8988T (cell line): ENCODE results near the gene PAEP.

Experiments used
- DNase-seq: peaks from one replicate; pipeline ENCODE4 v3.0.0; 2011

Gene PAEP

GRCh38 chr9:135604437-135605237 is 43.1 kb downstream of the PAEP start:
- DNase-seq: no peak

DNA sequence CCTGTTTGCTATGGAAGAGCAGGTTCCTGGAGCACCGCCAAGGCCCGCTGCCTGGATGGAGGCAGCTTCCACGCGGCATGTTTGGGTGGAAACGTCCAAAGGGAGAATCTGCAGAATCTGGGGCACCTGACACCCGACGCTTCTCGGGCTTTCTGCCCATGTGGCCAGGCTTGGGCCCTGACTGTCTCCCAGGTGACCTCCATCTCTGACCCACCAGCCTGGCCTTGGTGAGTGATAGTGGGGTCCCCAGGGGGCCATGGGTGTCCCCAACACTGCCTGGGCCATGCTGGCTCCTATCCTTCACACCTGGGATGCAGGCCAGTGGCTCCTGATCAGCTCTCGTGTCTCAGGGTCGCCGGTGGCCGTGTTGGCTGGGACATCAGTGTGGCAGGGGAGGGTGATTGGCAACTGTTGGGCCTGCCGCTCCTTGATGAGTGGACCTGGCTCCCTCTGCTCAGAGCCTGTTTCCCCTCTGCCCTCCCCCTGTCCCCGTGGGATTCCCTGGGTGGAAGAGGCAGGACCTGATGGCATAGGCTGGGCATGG is 43.8 kb downstream of the PAEP start:
- no peak for DNase-seq

GRCh38 chr9:135606885-135607259 is 45.3 kb downstream of the PAEP start:
- DNase-seq: no peak

GRCh38 chr9:135607401-135608293 is 46.1 kb downstream of the PAEP start:
- DNase-seq: no peak

GRCh38 chr9:135608294-135608998 is 46.9 kb downstream of the PAEP start:
- no peak for DNase-seq

GRCh38 chr9:135608999-135609317 is 47.4 kb downstream of the PAEP start:
- no peak for DNase-seq

GRCh38 chr9:135609366-135609955 is 47.9 kb downstream of the PAEP start:
- no peak for DNase-seq

GRCh38 chr9:135610290-135611141 is 49.0 kb downstream of the PAEP start:
- no peak for DNase-seq

DNA sequence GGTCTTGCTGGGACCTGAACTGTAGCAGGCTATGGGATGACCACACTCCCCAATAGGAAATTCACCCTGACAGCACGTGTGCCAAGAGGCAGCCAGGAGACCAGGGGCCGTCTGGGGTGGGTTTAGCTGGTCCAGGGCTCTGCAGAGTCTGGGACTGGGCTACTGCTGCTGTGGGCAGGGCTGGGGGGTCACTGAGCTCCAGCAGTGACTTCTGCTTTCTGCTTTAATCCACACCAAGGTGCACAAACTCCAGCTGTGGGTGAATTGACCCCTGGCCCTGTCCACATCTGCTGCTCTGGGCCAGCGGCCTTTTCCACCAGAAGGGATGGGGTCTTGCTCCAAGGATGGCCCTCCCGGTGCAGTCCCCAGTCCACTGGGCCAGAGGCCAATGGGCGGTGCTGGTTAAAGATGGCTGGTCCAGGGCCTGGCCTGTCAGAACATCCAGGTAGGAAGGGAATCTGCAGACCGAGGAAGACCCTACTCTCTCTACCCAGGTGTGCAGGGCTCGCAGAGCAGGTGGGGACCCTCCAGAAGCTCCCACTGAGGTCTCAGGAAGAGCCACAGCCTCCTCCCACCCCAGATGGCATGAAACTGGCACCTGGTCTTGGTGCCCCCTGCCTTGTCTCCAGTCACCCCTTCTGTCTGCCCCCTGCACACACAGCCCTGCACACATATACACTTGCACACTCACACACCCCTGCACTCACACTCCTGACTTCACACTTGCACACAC is 49.8 kb downstream of the PAEP start:
- no peak for DNase-seq

DNA sequence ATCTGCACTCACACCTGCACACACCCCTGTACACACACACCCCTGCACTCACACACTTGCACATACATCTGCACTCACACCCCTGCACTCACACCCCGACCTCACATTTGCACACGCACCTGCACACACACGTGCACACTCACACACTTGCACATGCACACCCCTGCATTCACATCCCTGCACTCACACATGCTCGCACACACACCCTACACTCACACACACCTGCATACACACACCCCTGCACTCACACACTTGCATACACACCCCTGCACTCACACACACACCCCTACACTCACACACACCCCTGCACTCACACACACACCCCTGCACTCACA is 50.3 kb downstream of the PAEP start:
- no peak for DNase-seq

GRCh38 chr9:135612437-135612836 is 50.9 kb downstream of the PAEP start:
- DNase-seq: no peak

DNA sequence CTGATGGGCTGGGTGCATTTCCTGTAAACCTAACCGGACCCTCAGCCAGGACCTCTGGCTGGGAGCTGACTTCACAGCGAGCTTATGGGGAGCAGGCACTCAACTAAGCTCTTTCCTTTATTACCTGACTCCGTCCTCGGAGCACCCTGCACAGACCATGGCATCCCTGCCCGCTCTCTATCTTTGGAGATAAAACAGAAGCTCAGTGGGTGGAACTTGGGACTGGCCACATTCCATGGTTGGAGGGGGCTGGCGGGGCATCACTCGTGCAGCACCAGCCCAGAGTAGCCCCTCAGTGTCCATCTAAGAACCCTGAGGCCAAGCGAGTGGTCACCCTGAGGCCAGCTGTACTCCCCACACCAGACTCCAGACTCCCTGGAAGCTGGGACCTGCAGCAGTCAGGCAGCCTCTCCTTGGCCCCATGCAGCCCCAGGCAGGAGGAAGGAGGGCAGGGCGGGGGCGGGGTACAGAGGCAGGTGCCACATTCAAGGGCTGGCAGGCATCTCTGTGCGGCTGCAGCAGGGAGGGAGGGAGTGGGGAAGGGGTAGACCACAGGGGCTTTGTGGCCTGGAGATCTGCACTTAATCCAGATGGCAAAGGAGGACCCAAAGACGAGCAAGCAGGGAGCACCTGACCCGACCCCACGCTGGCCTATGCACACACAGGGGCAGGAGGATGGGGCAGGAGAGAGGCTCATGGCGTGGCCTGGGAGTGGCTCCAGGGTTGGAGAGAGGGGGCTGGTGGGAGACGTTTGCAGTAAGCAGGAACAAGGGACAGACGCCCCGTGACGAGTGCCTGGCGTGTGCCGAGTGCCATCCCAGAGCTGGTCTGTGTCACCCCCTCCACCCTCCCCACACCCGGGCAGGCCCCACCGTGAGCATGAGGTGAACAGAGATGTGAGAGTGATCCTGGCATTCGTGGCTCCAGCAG is 51.7 kb downstream of the PAEP start:
- DNase-seq: no peak

DNA sequence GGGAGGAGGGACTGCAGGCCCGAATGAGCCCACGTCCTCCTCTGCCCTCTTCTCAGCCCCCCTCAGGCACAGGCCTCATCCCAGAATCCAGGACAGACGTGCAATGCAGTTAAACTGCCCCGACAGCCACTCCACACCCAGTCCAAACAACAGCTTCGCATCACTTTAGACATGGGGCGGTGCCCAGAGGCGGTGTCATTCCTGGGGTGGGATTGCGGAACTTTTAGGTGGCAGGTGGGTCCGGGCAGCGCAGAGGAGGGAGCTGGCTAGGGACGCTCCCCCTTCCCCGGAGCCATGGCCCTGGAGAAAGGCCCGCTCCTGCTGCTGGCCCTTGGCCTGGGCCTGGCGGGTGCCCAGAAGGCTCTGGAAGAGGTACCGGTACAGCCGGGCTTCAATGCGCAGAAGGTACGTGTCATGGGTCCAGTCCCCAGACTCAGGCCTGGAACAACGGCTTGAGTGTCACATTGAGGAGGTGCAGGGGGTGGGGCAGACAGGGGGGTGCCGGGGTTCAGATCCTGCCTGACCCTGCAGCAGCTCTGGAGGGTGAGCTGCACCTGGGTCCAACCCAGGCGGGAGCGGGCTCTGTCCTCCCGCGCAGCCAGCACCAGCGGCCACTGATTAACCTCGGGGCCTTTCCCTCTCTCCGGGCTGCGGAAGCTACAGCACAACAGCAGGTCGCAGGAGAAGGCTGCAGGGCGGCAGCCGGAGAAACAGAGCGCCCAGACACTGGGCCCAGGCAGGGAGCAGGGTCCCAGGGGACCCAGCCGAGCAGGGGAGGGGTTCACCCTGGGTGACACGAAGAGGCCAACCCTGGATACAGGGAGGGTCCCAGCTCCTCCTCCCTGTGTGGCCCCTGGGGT is 52.6 kb downstream of the PAEP start:
- no peak for DNase-seq

DNA sequence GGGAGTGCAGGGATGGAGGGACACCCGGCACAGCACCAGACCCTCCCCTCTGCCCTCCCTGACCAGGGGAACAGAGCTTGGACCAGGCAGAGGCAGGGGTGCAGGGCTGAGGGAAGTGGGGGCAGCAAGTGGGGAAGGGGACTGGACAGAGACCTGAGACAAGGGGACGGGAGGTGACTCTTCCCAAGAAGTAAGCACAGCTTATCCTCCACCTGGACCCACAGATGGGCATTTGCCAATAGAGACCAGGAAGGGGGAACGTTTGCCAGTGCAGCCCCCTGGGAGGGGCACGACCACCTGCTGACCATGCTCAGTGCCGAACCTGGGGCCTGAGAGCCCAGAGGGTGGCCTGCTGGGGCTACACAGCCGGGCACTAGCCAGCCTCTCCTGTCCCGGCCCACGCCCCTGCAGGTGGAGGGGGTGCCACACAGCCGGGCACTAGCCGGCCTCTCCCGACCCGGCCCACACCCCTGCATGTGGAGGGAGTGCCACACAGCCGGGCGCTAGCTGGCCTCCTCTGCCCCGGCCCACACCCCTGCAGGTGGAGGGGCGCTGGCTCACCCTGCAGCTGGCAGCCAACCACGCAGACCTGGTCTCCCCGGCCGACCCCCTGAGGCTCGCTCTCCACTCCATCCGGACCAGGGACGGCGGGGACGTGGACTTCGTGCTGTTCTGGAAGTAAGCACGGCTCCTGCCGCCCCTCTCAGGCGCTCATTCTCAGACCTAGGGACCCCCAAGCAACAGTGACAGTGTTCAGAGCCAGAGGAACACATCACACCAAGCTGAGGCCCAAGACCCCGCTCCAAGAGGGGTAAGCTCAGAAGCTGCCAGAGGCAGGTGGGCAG is 53.5 kb downstream of the PAEP start:
- DNase-seq: no peak

GRCh38 chr9:135615666-135616618 is 54.4 kb downstream of the PAEP start:
- DNase-seq: no peak
